SJCRH30 (cell line): ENCODE results near the gene SLC1A2. TPM values are rescaled to one million over a fixed set of nuclear protein-coding genes. Genes with fewer than 3 reads are reported as not detected.
A peak's percentile ranks its signal among the peaks of the same experiment; 100 is the strongest.

Source experiments
- DNase-seq, 2 experiments: peaks; one replicate each; pipeline ENCODE4 v3.0.0-alpha.2; 2015 to 2020
- H3K27ac ChIP-seq: fragments of 250-450 bp; sonication (Bioruptor Pico); 2 replicates; pipeline ENCODE4 v1.5.1; 2020; ENCODE audit warnings: mild to moderate bottlenecking, moderate library complexity
- H3K27me3 ChIP-seq: fragments of 250-450 bp; sonication (Bioruptor Pico); 2 replicates; pipeline ENCODE4 v1.5.1; 2020; ENCODE audit warnings: mild to moderate bottlenecking, moderate library complexity
- H3K36me3 ChIP-seq: fragments of 250-450 bp; sonication (Bioruptor Pico); 2 replicates; pipeline ENCODE4 v1.5.1; 2020; ENCODE audit warnings: mild to moderate bottlenecking, moderate library complexity
- H3K4me1 ChIP-seq: fragments of 250-450 bp; sonication (Bioruptor Pico); 2 replicates; pipeline ENCODE4 v1.5.1; 2020; ENCODE audit warnings: mild to moderate bottlenecking, moderate library complexity
- H3K4me3 ChIP-seq: fragments of 250-450 bp; sonication (Bioruptor Pico); 2 replicates; pipeline ENCODE4 v1.5.1; 2020; ENCODE audit warnings: mild to moderate bottlenecking, moderate library complexity
- H3K9me3 ChIP-seq: fragments of 250-450 bp; sonication (Bioruptor Pico); replicated peaks from 2 replicates; pipeline ENCODE4 v1.5.1; 2020; ENCODE audit warnings: mild to moderate bottlenecking, moderate library complexity
- total RNA-seq: library from RNA; depleted of rRNA; stranded (reverse); fragments of >200 nt; shearing (Covaris generic); gene quantifications from 2 replicates; pipeline ENCODE4 v1.2.3, GENCODE V29; 2014

The SLC1A2 gene
- total RNA-seq, 1 experiment from 2014 or later = not detected

DNA sequence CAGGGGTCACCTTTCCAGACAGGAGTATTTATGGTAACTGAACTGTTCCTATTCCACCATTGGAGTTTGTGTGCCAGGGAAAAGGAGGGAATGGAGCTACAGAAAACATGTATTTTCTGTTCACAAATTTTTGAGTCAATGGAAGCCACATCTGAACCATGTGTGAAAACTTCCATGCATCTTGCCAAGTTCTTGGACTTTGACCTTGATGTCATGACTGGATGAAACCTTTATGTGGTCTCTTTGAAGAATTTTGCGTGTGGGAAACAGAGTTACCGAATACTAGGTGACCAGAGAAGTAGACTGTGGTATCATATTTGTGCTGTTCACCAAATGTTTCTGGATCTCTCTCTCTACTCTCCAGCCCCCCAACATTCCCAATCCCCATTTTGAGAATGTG is 175.6 kb downstream of the SLC1A2 start:
- H3K4me3 ChIP-seq = no peak overlapping the region
- no peak for DNase-seq
- H3K36me3 ChIP-seq = no peaks in the 10 kb centered on the region

GRCh38 chr11:35242412-35243242 is 176.7 kb downstream of the SLC1A2 start:
- H3K9me3 ChIP-seq = no peaks in the 10 kb centered on the region
- H3K36me3 ChIP-seq = no peaks in the 10 kb centered on the region
- no peak overlapping the region for H3K4me3 ChIP-seq
- H3K27me3 ChIP-seq = 0 out of 2 replicates have a peak, but pooled peaks cover 3% of the 10 kb centered on the region
- no peak overlapping the region for H3K27ac ChIP-seq
- no peak for DNase-seq
- H3K4me1 ChIP-seq = no peaks in the 10 kb centered on the region

More for the DNA sequence above, 175.6 kb downstream of the SLC1A2 start:
- 0 out of 2 replicates have a peak, but pooled peaks cover under 1% of the 10 kb centered on the region for H3K27me3 ChIP-seq
- H3K9me3 ChIP-seq = no peaks in the 10 kb centered on the region
- no peak overlapping the region for H3K27ac ChIP-seq
- no peaks in the 10 kb centered on the region for H3K4me1 ChIP-seq

DNA sequence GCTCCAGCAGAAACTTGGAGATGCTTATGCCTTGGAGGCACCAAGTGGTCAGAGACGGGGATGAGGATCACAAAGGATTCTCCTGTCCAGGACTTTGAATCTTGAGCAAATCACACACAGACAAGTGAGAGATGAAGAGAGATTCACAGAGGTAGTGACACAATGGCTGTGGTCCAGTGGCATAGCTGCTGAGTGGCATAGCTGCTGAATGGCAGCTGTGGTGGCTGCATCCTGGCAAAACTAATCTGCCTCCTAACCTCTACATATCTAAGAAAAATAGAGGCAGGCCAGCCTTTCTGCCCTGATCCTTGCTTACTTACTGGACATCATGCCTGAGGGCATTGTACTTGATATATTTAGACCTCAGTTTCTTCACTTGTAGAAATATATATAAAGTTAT is 177.8 kb downstream of the SLC1A2 start:
- Histone ChIP-seq H3K27ac (no peak overlapping the region), H3K36me3 (no peaks in the 10 kb centered on the region), H3K27me3 (0 out of 2 replicates have a peak, but pooled peaks cover 3% of the 10 kb centered on the region), H3K9me3 (no peaks in the 10 kb centered on the region), H3K4me3 (no peak overlapping the region), H3K4me1 (no peaks in the 10 kb centered on the region)
- DNase-seq = no peak

DNA sequence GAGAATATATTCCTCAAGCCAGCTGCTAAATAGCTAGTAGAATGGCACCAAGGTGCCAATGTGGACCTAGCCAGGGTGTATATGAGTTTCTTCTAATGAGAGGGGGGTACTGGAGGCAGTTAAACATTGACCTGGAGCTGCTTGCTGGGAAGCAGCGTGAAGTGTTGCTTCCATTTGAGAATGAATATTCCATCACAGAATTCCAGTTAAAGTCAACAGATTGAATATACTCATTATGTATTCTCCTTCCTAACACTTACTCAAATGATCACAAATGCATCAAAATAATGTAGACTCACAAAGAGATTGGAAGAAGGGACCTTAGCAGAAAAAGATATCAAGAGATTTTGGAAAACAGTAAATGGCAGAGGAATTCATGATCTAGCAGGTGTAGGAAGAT is 178.3 kb downstream of the SLC1A2 start:
- Histone ChIP-seq H3K4me3 (no peak overlapping the region), H3K4me1 (no peaks in the 10 kb centered on the region), H3K9me3 (no peaks in the 10 kb centered on the region), H3K27me3 (0 out of 2 replicates have a peak, but pooled peaks cover 3% of the 10 kb centered on the region), H3K27ac (no peak overlapping the region), H3K36me3 (no peaks in the 10 kb centered on the region)
- DNase-seq = no peak

GRCh38 chr11:35239471-35240075 is 179.8 kb downstream of the SLC1A2 start:
- H3K27me3 ChIP-seq = 0 out of 2 replicates have a peak, but pooled peaks cover 3% of the 10 kb centered on the region

GRCh38 chr11:35238882-35239281 is 180.5 kb downstream of the SLC1A2 start:
- DNase-seq = no peak
- 0 out of 2 replicates have a peak, but pooled peaks cover 3% of the 10 kb centered on the region for H3K27me3 ChIP-seq
- H3K27ac ChIP-seq = no peak overlapping the region
- H3K36me3 ChIP-seq = no peaks in the 10 kb centered on the region
- no peak overlapping the region for H3K4me3 ChIP-seq
- H3K4me1 ChIP-seq = no peaks in the 10 kb centered on the region
- no peaks in the 10 kb centered on the region for H3K9me3 ChIP-seq

More at GRCh38 chr11:35239471-35240075, 179.8 kb downstream of the SLC1A2 start:
- no peaks in the 10 kb centered on the region for H3K36me3 ChIP-seq
- DNase-seq = no peak
- H3K4me3 ChIP-seq = no peak overlapping the region
- no peaks in the 10 kb centered on the region for H3K4me1 ChIP-seq
- H3K9me3 ChIP-seq = no peaks in the 10 kb centered on the region
- H3K27ac ChIP-seq = no peak overlapping the region

DNA sequence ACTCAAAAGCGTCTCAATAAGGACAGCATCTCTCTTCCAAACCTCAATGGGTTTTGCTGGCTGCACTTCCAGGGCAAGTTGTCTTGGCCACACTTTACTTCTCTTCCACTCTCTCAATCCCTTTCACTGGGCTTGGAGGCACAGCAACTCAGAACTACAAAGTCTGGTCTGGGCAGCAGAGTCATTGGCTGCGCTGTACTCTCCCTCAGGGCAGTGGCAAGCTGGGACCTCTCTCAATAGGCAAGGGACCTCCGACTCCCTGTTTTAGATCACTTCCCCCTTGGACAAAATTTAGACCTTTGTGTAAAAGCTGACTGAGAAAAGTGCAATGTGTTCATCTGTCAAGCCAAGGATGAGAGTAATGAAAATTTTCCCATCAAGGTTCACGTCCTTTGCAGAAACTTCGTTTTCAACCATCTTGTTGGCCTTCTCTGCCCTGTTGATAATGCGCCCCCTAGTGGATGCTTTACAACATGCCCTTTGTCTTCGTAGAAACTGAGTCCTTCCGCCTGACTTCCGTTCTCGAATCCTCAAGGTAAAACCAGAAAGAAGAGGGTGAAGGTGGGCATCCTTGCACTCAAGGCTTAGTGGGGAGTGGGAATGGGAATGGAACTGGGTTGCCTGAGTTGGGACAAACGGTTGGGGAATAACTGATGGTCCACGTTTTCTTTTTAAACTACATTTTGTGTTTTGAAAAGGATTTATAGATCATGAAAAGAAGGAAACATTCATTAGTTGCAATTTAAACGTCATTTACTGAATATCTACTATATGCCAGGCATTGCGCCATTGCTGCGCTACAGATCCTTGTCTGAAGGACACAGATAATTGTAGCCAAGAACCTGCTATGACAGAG is 181.3 kb downstream of the SLC1A2 start:
- Histone ChIP-seq H3K27me3 (0 out of 2 replicates have a peak, but pooled peaks cover 3% of the 10 kb centered on the region), H3K4me1 (no peaks in the 10 kb centered on the region), H3K36me3 (no peaks in the 10 kb centered on the region), H3K27ac (no peak overlapping the region), H3K4me3 (no peak overlapping the region), H3K9me3 (no peaks in the 10 kb centered on the region)
- peak; percentile 57 to 81 for DNase-seq

DNA sequence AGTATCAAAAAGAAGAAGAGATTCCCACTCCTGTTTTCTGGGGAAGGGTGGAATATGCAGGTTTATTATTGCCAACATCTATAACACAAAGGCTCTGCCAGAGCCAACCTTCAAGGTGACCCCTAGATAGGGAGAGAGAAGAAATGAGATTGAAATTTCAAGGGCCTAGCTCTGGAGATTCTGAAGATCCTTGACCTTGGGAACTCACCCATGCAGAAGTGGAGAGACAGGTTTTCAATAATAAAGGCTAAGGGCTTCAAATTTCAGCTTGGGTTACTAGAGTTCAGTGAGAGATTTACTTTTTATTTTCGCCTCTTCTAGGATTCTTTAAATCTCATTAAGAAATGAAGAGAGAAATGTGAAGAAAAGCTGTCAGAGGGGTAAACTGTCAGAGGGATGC is 182.0 kb downstream of the SLC1A2 start:
- no peak overlapping the region for H3K27ac ChIP-seq
- H3K4me3 ChIP-seq = no peak overlapping the region
- no peaks in the 10 kb centered on the region for H3K36me3 ChIP-seq
- H3K27me3 ChIP-seq = peaks cover 3% of the 10 kb centered on the region; the same call in 1 of the 2 replicates
- no peaks in the 10 kb centered on the region for H3K4me1 ChIP-seq
- no peak for DNase-seq
- H3K9me3 ChIP-seq = no peaks in the 10 kb centered on the region

DNA sequence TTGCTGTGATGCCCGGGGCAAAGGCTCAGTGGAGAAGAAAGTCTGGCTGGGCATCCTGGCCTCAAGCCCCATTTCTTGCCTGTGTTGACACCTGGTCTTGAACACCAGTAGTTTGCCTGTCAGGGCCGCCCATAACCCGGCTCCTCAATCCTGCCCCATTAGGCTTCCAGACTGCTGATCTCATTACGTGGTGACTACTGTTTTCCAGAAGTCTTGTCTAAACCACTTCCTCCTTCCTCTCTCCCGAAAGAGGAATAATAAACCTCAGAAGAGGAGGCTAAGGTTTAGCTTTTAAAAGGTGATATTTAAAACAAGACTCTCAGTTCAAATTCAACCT is 182.7 kb downstream of the SLC1A2 start:
- no peak for DNase-seq
- Histone ChIP-seq H3K4me1 (no peaks in the 10 kb centered on the region), H3K9me3 (0 out of 2 replicates have a peak, but pooled peaks cover 3% of the 10 kb centered on the region), H3K36me3 (no peaks in the 10 kb centered on the region), H3K4me3 (no peak overlapping the region), H3K27ac (no peak overlapping the region), H3K27me3 (peaks cover 3% of the 10 kb centered on the region; the same call in 1 of the 2 replicates)

GRCh38 chr11:35235936-35236666 is 183.3 kb downstream of the SLC1A2 start:
- DNase-seq = no peak
- Histone ChIP-seq H3K27me3 (peaks cover 3% of the 10 kb centered on the region; the same call in 1 of the 2 replicates), H3K27ac (no peak overlapping the region), H3K9me3 (0 out of 2 replicates have a peak, but pooled peaks cover 3% of the 10 kb centered on the region), H3K4me3 (no peak overlapping the region), H3K4me1 (no peaks in the 10 kb centered on the region), H3K36me3 (no peaks in the 10 kb centered on the region)

DNA sequence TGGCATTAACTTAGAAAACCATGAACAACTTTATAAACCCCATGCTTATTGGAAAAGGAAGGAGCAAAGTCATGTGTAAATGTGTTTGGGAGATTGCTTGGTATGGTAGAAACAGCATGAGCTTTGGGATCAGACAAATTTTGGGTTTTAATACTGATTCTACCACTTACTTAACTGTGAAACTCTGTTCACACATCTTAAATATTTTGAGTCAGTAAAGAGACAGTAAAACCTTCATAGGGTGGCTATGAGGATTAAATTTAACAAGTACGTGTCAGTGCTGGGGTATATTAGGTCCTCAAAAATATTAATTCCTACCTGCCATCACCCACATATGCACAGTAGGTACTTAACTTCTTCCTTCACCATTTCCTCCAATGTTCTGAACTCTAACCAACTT is 183.9 kb downstream of the SLC1A2 start:
- H3K4me1 ChIP-seq = no peaks in the 10 kb centered on the region
- H3K27ac ChIP-seq = no peak overlapping the region
- H3K36me3 ChIP-seq = no peaks in the 10 kb centered on the region
- no peak for DNase-seq
- H3K9me3 ChIP-seq = 0 out of 2 replicates have a peak, but pooled peaks cover 3% of the 10 kb centered on the region
- H3K4me3 ChIP-seq = no peak overlapping the region
- peaks cover 3% of the 10 kb centered on the region; the same call in 1 of the 2 replicates for H3K27me3 ChIP-seq

GRCh38 chr11:35235157-35235468 is 184.2 kb downstream of the SLC1A2 start:
- Histone ChIP-seq H3K27ac (no peak overlapping the region), H3K4me3 (no peak overlapping the region), H3K27me3 (peaks cover 3% of the 10 kb centered on the region; the same call in 1 of the 2 replicates), H3K9me3 (0 out of 2 replicates have a peak, but pooled peaks cover 3% of the 10 kb centered on the region), H3K36me3 (no peaks in the 10 kb centered on the region), H3K4me1 (no peaks in the 10 kb centered on the region)
- no peak for DNase-seq

GRCh38 chr11:35234460-35235156 is 184.8 kb downstream of the SLC1A2 start:
- H3K27ac ChIP-seq = no peak overlapping the region
- no peaks in the 10 kb centered on the region for H3K36me3 ChIP-seq
- peaks cover 3% of the 10 kb centered on the region; the same call in 1 of the 2 replicates for H3K27me3 ChIP-seq
- DNase-seq = no peak
- no peak overlapping the region for H3K4me3 ChIP-seq
- no peaks in the 10 kb centered on the region for H3K4me1 ChIP-seq
- H3K9me3 ChIP-seq = 0 out of 2 replicates have a peak, but pooled peaks cover 3% of the 10 kb centered on the region
